GM13976 (cell line): ENCODE data around the gene CDH23.

Experiments used
- DNase-seq: peaks from one replicate; pipeline ENCODE4 v3.0.0; 2012; ENCODE audit warnings: low spot score
- in situ Hi-C: fragments of 300-500 bp; cut with MboI; formaldehyde crosslinking; loops from one replicate; pipeline ENCODE4 v1.12.0; 2022; ENCODE audit warnings: low sequenced_read_pairs, mixed read lengths, inconsistent platforms; ENCODE audit not compliant: unreplicated experiment
- TF ChIP-seq, protein P1 (sequence below): IDR thresholded peaks from 2 replicates; pipeline ENCODE4 v1.5.1; 2012; ENCODE audit warnings: borderline replicate concordance, mild to moderate bottlenecking; ENCODE audit not compliant: insufficient read depth; ENCODE audit errors: extremely low read depth, missing control alignments, control extremely low read depth

CDH23 gene

DNA sequence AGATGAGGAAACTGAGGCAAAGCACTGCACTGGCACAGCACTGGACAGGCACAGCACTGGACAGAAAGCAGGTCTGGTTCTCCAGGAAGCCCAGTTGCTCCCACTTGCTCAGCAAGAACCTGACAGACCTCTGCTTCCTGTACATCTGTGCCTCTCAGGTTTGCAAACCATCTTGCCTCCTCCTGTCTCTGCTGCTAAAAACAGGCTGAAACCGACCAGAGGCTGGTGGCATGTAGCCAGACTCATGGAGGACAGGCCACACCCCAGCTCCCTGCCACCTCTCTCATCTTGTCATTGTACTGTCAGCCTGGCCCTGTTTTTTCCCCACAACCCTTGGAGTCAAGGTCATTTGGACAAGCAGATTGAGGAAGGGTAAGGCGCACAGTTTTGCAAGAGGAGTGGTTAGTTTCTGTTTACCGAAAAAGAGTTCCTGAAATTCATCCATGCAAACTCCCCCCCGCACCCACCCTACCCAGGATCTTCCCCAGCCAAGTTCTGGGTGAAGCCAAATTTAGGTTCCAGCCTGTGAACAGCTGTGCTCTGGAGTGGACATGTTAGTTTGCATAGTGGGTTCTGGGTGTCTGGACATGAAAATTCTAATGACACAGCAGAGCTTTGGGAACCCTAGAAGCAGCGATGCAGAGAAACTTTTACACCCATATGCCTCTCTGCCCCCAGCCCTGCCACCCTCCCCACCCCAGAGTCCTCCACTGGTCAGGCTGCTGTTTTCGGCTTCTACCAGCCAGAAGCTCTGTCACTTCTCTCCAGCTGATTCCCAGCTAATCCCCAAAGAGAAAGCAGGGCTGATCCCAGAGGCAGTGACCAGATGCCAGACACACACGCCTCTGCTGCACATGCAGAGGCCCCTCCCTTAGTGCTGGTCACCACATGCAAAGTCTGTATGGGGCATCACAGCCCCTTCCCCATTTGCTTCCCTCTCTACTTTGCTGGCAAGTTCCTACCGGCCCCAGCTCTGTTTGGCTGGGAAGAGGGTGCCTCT, 331.3 kb downstream of the CDH23 start:
- DNase-seq = peak; percentile 78
- TF ChIP-seq, protein P1, sequence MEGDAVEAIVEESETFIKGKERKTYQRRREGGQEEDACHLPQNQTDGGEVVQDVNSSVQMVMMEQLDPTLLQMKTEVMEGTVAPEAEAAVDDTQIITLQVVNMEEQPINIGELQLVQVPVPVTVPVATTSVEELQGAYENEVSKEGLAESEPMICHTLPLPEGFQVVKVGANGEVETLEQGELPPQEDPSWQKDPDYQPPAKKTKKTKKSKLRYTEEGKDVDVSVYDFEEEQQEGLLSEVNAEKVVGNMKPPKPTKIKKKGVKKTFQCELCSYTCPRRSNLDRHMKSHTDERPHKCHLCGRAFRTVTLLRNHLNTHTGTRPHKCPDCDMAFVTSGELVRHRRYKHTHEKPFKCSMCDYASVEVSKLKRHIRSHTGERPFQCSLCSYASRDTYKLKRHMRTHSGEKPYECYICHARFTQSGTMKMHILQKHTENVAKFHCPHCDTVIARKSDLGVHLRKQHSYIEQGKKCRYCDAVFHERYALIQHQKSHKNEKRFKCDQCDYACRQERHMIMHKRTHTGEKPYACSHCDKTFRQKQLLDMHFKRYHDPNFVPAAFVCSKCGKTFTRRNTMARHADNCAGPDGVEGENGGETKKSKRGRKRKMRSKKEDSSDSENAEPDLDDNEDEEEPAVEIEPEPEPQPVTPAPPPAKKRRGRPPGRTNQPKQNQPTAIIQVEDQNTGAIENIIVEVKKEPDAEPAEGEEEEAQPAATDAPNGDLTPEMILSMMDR = no peak
- in situ Hi-C loops = no loop called here

DNA sequence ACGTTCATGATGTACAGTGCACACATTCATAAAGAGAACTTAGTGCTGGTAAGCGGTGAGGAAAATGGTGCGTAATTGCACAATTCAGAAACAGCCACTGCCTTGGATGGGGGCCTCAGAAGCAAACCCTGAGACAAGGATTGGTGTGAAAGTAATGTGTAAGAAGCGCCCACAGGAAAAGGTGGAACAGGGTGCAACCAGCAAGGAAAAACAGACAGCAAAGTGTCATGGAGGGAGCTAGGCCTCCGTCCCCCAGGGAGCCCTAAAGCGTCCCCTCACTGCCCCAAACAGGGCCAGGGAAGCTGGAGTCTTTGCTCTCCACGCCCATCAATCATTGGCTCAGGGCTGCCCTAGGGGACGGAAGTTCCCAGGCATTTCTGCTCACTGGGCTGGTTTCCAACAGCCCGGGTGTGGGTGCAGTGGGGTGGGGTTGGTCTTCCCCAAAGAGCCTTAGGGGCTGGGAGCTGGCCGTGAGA, 332.5 kb downstream of the CDH23 start:
- in situ Hi-C loops = no loop called here
- TF ChIP-seq, protein P1 = no peak
- DNase-seq = no peak

DNA sequence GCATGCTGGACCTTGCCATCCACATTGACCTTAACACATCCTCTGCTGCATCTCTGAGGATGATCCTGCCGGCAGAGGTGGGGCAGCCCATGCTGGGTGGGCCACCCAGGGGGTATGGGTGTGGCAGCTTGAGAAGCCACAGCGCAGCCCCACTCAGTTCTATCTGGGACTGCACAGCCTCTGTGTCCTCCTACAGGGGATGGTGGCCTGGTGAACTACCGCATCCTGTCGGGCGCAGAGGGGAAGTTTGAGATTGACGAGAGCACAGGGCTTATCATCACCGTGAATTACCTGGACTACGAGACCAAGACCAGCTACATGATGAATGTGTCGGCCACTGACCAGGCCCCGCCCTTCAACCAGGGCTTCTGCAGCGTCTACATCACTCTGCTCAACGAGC, 335.1 kb downstream of the CDH23 start:
- TF ChIP-seq, protein P1 = no peak
- no peak for DNase-seq
- in situ Hi-C loops = no loop called here

DNA sequence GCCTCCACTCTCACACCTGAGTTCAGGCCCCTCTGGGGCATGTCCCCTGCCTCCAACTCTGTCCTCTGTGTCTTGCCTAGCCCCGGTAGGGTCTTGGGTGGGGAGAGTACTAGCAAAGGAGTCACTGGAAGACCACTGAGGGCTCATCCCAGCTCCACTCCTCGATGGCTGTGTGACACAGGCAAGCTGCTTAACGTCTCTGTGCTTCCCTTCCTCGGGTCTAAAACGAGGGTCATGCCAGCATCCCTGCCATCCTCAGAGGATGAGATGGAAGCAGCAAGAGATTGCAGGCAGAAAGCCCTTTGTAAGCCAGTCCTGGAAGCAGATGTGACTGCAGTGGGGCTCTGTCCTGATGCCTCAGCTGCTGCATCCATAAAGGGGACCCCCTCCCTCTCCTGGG, 338.1 kb downstream of the CDH23 start:
- TF ChIP-seq, protein P1 = no peak
- in situ Hi-C loops = no loop called here
- no peak for DNase-seq

DNA sequence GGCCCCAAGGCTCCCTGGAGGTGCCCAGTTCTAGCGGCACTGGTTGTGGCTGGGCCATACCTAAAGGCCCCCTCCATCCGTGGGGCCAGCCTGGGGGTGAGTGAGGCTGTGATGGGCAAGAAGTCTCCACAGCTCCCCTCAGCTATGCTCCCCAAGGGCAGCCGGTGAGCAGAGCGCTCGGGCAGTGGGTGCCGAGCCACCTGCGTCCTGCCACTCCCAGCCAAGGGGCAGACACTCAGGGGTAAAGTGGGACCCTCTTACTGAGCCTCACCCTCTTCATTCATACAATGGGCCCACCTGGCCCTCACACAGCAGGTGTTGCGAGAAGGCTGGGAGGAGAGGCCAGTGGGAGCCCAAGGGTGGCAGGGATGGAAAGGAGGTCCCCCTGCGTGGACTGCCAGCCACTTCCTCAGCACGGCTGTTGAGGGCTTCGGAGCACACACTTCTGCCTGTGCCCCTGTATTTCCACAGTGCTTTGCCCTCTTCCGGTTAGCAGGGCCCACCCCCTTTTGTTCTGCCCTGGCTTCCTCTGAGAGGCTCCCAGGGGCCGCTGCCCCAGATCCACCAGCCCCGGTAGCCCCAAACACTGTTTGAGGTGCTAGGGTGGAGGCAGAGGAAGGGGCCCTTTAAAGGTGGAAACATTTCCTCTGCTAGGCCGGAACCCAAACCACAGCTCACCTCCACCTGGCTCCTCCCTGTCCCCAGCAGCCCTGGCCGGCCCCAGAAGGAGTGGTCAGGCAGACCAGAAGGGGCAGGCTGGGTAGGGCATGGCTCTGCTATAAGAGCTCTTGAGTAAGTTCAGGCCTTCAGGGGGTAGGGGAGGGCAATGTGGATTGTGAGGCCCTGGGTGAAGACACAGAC, 339.2 kb downstream of the CDH23 start:
- TF ChIP-seq, protein P1 = no peak
- no peak for DNase-seq
- in situ Hi-C loops = no loop called here

DNA sequence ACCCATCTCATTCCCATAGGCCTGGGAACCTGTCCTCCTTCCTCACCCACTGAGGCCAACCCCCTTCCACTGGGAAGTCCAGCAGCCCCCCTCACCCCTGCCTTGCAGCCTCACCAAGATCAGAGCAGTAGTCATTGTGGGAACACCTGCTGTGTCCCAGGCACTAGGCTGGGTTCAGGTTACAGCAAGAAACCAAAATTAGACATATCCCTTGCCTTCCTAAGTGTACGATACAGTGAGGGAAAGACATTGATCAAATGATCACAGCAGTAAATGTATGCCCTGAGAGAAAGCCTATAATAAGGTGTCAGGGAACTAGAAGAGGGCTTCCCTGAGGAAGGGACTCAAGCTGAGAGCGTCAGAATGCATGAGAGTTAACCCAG, 339.8 kb downstream of the CDH23 start:
- no peak for DNase-seq
- TF ChIP-seq, protein P1 = no peak
- in situ Hi-C loops = no loop called here
